Measurements from ENCODE around the gene DACT1. TPM values are rescaled to one million over a fixed set of nuclear protein-coding genes. Genes with fewer than 3 reads are reported as not detected.

The DACT1 gene
- total RNA-seq, 6 experiments from 2014 or later = 3.9 to 4.9 (median 4.5) TPM

DNA sequence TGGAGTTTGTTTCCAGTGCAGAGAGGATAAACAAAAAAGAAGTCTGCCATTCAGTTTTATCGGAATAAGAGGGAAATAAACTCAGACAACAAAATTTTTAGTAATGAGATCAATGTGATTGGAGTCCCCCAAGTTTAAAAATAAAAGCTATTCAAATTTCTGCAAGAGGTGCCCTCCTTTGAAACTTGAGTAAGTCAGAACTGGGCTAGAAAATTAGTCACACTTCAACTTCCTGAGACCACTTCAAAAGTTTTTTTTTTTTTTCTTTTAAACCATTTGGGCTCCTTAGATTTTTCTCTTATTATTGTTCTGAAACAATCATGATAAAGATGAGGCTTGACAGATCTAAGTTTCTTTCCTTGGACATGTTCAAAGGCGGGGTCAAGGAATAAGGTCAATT lies 3.2 kb downstream of the DACT1 start:
- Mint-ChIP-seq H3K4me3 (no peak overlapping the region), H3K36me3 (ENCODE audit: low read depth) (peaks cover 9% of the 10 kb centered on the region), H3K27ac (no peak overlapping the region; the same call in 1 of the 2 replicates), H3K9me3 (no peaks in the 10 kb centered on the region), H3K4me1 (ENCODE audit: low read depth) (peaks cover 35% of the 10 kb centered on the region), H3K27me3 (ENCODE audit: insufficient read depth) (peaks cover 3% of the 10 kb centered on the region; the same call in 1 of the 2 replicates)
- TF ChIP-seq, protein P1, sequence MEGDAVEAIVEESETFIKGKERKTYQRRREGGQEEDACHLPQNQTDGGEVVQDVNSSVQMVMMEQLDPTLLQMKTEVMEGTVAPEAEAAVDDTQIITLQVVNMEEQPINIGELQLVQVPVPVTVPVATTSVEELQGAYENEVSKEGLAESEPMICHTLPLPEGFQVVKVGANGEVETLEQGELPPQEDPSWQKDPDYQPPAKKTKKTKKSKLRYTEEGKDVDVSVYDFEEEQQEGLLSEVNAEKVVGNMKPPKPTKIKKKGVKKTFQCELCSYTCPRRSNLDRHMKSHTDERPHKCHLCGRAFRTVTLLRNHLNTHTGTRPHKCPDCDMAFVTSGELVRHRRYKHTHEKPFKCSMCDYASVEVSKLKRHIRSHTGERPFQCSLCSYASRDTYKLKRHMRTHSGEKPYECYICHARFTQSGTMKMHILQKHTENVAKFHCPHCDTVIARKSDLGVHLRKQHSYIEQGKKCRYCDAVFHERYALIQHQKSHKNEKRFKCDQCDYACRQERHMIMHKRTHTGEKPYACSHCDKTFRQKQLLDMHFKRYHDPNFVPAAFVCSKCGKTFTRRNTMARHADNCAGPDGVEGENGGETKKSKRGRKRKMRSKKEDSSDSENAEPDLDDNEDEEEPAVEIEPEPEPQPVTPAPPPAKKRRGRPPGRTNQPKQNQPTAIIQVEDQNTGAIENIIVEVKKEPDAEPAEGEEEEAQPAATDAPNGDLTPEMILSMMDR (IDR thresholded peaks at IDR 0.05) = no peak
- no peak for DNase-seq

DNA sequence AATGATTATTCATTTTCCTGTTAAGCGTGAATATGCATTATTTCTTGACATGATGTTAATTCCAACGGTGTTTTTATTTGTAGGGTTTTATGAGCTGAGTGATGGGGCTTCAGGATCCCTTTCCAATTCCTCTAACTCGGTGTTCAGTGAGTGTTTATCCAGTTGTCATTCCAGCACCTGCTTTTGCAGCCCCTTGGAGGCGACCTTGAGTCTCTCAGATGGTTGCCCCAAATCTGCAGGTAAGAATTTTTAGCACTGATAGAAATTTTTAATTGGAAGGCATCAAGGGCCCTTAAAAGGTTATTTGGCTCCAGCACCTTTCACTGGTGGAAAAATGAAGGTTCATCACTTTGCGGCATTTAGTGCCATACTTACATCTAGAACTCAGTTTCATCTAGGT lies 3.7 kb downstream of the DACT1 start:
- Mint-ChIP-seq H3K4me3 (no peak overlapping the region), H3K27ac (no peak overlapping the region), H3K36me3 (ENCODE audit: low read depth) (peaks cover 9% of the 10 kb centered on the region), H3K9me3 (no peaks in the 10 kb centered on the region), H3K27me3 (ENCODE audit: insufficient read depth) (peaks cover 3% of the 10 kb centered on the region; the same call in 1 of the 2 replicates), H3K4me1 (ENCODE audit: low read depth) (peaks cover 30% of the 10 kb centered on the region)
- no peak for DNase-seq
- TF ChIP-seq, protein P1 (IDR thresholded peaks at IDR 0.05) = peak; percentile 59

DNA sequence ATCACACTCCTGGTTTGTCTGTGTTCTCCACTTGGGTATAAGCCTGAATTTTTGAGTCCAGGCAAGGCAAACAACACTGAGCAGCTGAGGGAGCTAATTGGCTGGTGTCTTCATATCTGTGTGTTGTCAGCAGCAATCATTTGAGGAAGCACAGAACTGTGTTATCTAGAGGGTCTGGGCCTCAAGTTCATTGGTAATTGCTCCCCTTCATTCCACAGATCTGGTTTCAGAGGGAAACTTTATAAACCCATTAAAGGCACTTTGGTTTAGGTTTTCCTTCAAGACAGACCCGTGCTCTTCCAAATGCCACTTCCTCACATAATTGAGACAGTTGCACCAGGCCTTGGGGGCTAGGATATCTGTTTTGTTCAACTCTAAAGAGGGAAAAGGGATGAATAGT lies 5.6 kb downstream of the DACT1 start:
- TF ChIP-seq, protein P1 (IDR thresholded peaks at IDR 0.05) = no peak
- peaks cover 20% of the 10 kb centered on the region for H3K36me3 Mint-ChIP-seq (ENCODE audit: low read depth)
- H3K27ac Mint-ChIP-seq = no peak overlapping the region

DNA sequence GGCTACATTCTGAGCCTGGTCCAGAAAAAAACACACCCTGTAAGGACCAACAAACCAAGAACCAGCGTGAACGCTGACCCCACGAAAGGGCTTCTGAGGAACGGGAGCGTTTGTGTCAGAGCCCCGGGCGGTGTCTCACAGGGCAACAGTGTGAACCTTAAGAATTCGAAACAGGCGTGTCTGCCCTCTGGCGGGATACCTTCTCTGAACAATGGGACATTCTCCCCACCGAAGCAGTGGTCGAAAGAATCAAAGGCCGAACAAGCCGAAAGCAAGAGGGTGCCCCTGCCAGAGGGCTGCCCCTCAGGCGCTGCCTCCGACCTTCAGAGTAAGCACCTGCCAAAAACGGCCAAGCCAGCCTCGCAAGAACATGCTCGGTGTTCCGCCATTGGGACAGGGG lies 7.9 kb downstream of the DACT1 start:
- TF ChIP-seq, protein P1 (IDR thresholded peaks at IDR 0.05) = no peak
- Mint-ChIP-seq H3K27me3 (ENCODE audit: insufficient read depth) (peaks cover 3% of the 10 kb centered on the region), H3K4me1 (ENCODE audit: low read depth) (peaks cover 8% of the 10 kb centered on the region), H3K4me3 (no peak overlapping the region), H3K9me3 (no peaks in the 10 kb centered on the region), H3K27ac (no peak overlapping the region), H3K36me3 (ENCODE audit: low read depth) (peaks cover 20% of the 10 kb centered on the region)
- no peak for DNase-seq

More for the DNA sequence above, 5.6 kb downstream of the DACT1 start:
- H3K9me3 Mint-ChIP-seq = no peaks in the 10 kb centered on the region
- H3K4me1 Mint-ChIP-seq (ENCODE audit: low read depth) = peaks cover 28% of the 10 kb centered on the region
- H3K27me3 Mint-ChIP-seq (ENCODE audit: insufficient read depth) = peaks cover 3% of the 10 kb centered on the region; the same call in 1 of the 2 replicates
- no peak for DNase-seq
- H3K4me3 Mint-ChIP-seq = no peak overlapping the region

DNA sequence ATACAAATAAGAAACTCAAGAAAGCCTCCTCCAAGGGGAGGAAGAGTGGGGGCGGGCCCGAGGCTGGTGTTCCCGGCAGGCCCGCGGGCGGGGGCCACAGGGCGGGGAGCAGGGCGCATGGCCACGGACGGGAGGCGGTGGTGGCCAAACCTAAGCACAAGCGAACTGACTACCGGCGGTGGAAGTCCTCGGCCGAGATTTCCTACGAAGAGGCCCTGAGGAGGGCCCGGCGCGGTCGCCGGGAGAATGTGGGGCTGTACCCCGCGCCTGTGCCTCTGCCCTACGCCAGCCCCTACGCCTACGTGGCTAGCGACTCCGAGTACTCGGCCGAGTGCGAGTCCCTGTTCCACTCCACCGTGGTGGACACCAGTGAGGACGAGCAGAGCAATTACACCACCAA lies 8.7 kb downstream of the DACT1 start:
- Mint-ChIP-seq H3K4me1 (ENCODE audit: low read depth) (no peaks in the 10 kb centered on the region; the same call in 1 of the 2 replicates), H3K4me3 (no peak overlapping the region), H3K36me3 (ENCODE audit: low read depth) (peaks cover 18% of the 10 kb centered on the region), H3K27ac (no peak overlapping the region), H3K27me3 (ENCODE audit: insufficient read depth) (peaks cover 3% of the 10 kb centered on the region), H3K9me3 (no peaks in the 10 kb centered on the region)
- TF ChIP-seq, protein P1 (IDR thresholded peaks at IDR 0.05) = no peak
- DNase-seq = no peak

DNA sequence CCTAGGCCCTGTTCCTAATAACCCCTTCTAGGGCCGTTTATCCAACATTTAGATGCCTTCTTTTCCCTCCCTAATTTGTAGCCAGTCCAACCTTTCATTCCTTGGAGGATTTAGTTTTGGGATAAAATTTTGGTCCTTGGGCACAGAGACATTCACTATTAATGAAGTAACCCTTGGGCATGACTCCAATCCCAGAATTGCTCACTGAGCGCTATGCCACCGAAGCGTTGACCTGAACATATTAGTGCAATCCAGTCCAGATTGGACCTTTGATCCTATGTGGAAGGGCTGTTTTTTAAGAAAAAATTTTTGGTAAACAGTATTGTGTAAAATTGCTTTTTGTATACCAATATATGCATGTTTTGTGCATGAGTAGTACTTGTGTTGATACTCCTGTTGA lies 10.0 kb downstream of the DACT1 start:
- H3K4me3 Mint-ChIP-seq = no peak overlapping the region
- H3K9me3 Mint-ChIP-seq = no peaks in the 10 kb centered on the region
- H3K27ac Mint-ChIP-seq = no peak overlapping the region
- no peak for DNase-seq
- peaks cover 16% of the 10 kb centered on the region for H3K36me3 Mint-ChIP-seq (ENCODE audit: low read depth)
- H3K27me3 Mint-ChIP-seq (ENCODE audit: insufficient read depth) = peaks cover 3% of the 10 kb centered on the region
- TF ChIP-seq, protein P1 (IDR thresholded peaks at IDR 0.05) = no peak
- no peaks in the 10 kb centered on the region for H3K4me1 Mint-ChIP-seq (ENCODE audit: low read depth)

Data from HFFc6 (cell line).